Measurements from ENCODE around the gene BMP5. TPM values are rescaled to one million over a fixed set of nuclear protein-coding genes. Genes with fewer than 3 reads are reported as not detected.
"Not testable (repeated sequence)": the region's sequence is repeated elsewhere in the genome, so short reads cannot be mapped to it uniquely, and the experiment has no call there.

The BMP5 gene
- total RNA-seq, 4 donors from 2014 or later = 1.8 to 3.9 (median 1.9) TPM

- Histone ChIP-seq H3K4me1 (no peaks in the 10 kb centered on the region), H3K27ac (peak overlapping the region in 3 of 4 donors; percentile 6 to 20 (median 19)), H3K4me3 (no peak overlapping the region), H3K27me3 (no peaks in the 10 kb centered on the region), H3K9me3 (no peaks in the 10 kb centered on the region), H3K36me3 (no peaks in the 10 kb centered on the region)
- TF ChIP-seq POLR2A (IDR thresholded peaks at IDR 0.05) (no peak), CTCF (IDR thresholded peaks at IDR 0.05 in 4 of 5, conservative IDR thresholded peaks at IDR 0.05 in 1 of 5) (no peak)
- intact Hi-C loops (cut with DNase I; ENCODE audit: low total_unique reads) = no loop called here
- in situ Hi-C loops (cut with MboI; ENCODE audit: low sequenced_read_pairs in 4 of 4) = no loop called here
- DNase-seq = no peak
- ATAC-seq = no peak
Measured at GRCh38 chr6:55917751-55918415, 42.5 kb upstream of the BMP5 start.

- in situ Hi-C loops (cut with MboI; ENCODE audit: low sequenced_read_pairs in 4 of 4) = no loop called here
- H3K9me3 ChIP-seq = no peaks in the 10 kb centered on the region
- ATAC-seq (no peak), DNase-seq (no peak)
- intact Hi-C loops (cut with DNase I; ENCODE audit: low total_unique reads) = no loop called here
- H3K27me3 ChIP-seq = no peaks in the 10 kb centered on the region
- no peak overlapping the region for H3K4me3 ChIP-seq
- H3K4me1 ChIP-seq = no peaks in the 10 kb centered on the region
- TF ChIP-seq CTCF (IDR thresholded peaks at IDR 0.05 in 4 of 5, conservative IDR thresholded peaks at IDR 0.05 in 1 of 5) (no peak), POLR2A (IDR thresholded peaks at IDR 0.05) (no peak)
- H3K27ac ChIP-seq = no peak overlapping the region
- H3K36me3 ChIP-seq = no peaks in the 10 kb centered on the region
Measured at GRCh38 chr6:55916188-55916587, 40.8 kb upstream of the BMP5 start.

- Histone ChIP-seq H3K27me3 (no peaks in the 10 kb centered on the region), H3K4me3 (no peak overlapping the region), H3K4me1 (no peaks in the 10 kb centered on the region), H3K27ac (peak overlapping the region in 2 of 4 donors; percentile 16 to 31), H3K9me3 (no peaks in the 10 kb centered on the region), H3K36me3 (no peaks in the 10 kb centered on the region)
- in situ Hi-C loops (cut with MboI; ENCODE audit: low sequenced_read_pairs in 4 of 4) = no loop called here
- intact Hi-C loops (cut with DNase I; ENCODE audit: low total_unique reads) = no loop called here
- no peak for DNase-seq
- TF ChIP-seq CTCF (IDR thresholded peaks at IDR 0.05 in 4 of 5, conservative IDR thresholded peaks at IDR 0.05 in 1 of 5) (no peak), POLR2A (IDR thresholded peaks at IDR 0.05) (no peak)
- peak; percentile 27 to 47 for ATAC-seq
Measured at GRCh38 chr6:55913228-55914195, 38.1 kb upstream of the BMP5 start.

GRCh38 chr6:55910466-55910865, 35.1 kb upstream of the BMP5 start:
- ATAC-seq; H3K27me3 ChIP-seq; in situ Hi-C loops (cut with MboI; ENCODE audit: low sequenced_read_pairs in 4 of 4); DNase-seq; H3K4me1 ChIP-seq; H3K27ac ChIP-seq; intact Hi-C loops (cut with DNase I; ENCODE audit: low total_unique reads); H3K36me3 ChIP-seq; H3K4me3 ChIP-seq; H3K9me3 ChIP-seq: not testable (repeated sequence)

GRCh38 chr6:55909911-55910310, 34.5 kb upstream of the BMP5 start:
- intact Hi-C loops (cut with DNase I; ENCODE audit: low total_unique reads); H3K36me3 ChIP-seq; ATAC-seq; in situ Hi-C loops (cut with MboI; ENCODE audit: low sequenced_read_pairs in 4 of 4); H3K4me1 ChIP-seq; H3K27ac ChIP-seq; H3K27me3 ChIP-seq; DNase-seq; H3K4me3 ChIP-seq; H3K9me3 ChIP-seq: not testable (repeated sequence)
